Germinal center (tissue), 1 donor: ENCODE results near the gene DPH1.
"Not testable (repeated sequence)": the region's sequence is repeated elsewhere in the genome, so short reads cannot be mapped to it uniquely, and the experiment has no call there.

Source experiments
- DNase-seq: peaks from one replicate; pipeline ENCODE4 v3.0.0; 2012; ENCODE audit warnings: mixed read lengths, low spot score

DPH1 gene

DNA sequence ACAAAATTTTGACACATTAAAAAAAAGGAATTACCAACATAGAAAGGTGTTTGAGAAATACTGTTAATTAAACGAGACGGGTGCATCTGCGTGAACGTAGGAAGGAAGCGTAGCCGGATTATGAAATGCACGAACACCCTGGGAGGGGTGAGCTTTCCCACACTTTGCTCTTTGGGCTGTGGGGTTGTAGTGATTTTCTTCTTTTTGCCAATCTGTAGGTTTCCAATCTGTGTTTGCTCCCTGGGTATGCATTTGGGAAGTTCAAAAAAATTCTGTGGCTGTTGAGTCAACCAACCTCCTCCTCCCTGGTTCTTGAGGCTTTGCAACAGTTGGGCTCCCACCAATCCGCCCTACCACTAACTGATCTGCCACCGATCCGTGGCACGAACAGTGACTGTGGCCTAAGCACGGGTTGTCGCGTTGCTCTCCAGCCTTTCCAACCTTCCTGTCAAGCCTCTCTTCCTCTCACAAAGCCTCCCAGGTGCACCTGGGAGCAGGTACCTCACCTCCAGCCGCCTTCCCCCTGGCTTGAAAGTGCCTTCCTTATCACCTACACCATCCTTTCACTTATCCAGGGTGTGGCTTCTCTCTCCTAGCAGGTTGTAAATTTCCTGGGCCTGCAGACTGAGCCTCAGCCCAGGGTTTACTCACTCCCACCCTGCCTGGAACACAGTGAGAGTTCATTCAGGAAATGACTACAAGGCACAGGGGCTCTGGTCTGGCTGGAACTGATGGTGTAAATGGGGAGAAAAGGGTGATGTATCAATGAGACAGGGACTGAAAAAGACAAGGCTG is 21.4 kb upstream of the DPH1 start:
- DNase-seq = no peak

DNA sequence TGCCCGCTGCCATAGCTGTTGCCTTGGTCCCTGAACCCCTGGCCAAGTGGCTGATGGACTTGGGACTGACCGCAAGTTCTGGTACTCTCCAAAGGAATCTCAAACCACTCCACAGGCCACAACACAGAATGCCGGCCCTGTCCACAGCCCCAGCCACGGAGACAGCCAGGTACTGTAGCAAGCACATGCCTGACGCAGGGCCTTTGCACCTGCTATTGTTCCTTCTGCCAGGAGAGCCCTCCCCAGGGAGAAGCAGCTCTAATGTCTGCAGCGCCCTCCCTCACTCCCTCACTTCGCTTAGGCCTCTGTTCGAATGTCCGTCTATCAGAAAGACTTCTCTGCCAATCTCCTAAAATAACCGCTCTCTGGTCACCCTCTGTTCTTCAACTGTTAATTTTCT is 20.2 kb upstream of the DPH1 start:
- DNase-seq = no peak

DNA sequence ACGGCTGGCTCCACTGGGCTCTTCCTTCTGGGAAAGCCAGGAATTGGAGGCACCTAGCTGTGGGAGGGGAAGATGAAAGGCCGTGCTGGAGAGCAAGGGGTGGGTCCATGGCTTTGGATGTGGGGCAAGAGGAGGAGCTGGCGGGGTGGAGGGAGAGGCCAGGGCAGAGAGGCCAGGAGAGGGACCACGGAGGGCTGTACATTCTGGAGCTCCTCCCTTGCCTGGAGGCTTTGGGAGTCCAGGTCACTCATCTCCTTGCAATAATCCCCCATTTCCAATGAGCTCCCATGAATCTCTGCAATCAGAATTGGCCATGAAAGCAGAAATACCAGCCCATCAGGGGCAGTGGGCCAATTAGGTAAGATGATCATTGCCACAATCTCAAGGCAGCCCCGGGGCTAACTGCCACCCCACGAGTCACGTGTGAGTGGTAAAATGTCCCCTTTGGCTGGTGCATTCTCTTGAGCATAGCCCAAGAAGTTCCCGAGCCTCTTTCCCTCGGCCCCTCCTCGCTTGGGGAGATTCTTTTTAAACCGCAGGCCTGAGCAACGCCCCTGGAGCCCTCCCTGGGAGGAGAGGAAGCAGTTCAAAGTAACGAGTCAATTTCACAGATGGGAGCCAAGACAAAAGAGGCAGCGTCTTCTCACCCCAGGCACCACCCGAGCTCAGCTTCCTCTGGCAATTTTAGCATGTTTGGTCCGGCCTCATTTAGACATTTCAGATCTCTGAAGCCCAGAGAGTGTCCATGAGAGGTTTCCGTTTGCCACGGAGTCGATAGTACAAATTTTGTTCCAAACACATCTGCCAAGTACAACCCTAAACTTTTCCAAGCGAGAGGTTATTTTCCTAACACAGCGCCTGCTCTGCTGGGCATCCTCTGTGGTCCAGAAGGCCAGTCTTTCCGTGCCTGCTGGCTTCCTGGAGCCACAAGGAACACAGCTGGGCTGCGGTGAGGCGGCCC is 18.3 kb upstream of the DPH1 start:
- no peak for DNase-seq

DNA sequence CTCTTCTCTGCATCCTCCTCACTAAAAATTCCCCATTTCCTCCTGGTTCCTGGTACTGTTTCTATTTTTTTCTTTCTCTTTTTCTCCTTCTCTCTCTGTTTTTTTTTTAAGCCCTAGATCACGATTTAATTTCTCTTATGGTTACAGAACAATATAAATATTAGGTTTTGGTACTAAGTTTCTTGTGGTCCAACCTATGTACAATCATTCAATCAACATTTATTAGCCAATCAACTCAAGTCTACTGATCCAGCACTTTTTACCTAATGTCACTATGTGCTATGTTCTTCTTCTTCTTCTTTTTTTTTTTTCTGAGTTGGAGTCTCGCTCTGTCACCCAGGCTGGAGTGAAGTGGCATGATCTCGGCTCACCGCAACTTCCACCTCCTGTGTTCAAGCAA is 17.5 kb upstream of the DPH1 start:
- DNase-seq = no peak

DNA sequence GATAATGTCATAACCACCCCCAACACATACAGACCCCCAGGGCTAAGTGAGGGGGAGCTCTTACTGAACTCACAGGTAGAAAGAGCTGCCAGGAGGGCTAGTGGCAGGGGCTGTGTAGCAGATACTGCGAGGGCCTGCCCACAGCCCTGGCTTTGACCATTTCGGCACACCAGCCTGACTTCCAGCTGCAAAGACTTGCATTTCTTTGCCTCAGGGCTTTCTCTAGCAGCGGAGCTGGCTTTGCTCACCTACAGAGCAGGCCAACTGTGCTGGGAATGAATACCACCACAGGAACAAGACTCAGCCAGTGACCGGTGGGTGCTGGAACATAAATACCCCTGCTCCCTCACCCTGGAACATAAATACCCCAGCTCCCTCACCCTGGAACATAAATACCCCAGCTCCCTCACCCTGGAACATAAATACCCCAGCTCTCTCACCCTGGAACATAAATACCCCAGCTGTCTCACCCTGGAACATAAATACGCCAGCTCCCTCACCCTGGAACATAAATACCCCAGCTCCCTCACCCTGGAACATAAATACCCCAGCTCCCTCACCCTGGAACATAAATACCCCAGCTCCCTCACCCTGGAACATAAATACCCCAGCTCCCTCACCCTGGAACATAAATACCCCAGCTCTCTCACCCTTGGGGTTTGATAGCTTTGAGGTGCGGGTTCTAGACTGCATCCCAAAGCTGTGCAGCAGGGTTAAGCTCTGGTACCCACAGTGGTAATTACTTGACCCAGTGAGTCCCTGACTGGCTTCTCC is 16.5 kb upstream of the DPH1 start:
- not testable (repeated sequence) for DNase-seq

DNA sequence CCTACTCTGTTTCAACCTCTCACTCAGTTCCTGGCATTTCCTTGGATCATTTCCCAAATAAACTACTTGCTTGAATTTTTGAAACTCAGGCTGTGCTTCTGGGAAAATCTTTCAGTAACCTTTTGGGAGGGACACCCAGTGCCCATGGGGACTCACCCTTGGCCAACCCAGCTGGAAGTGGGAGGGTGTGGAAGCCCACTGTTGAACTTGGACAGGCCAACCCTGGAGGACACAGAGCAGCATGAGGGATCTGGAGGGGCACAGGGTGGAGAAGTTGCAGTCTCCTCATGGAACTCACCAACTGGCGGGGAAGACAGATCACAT is 16.0 kb upstream of the DPH1 start:
- DNase-seq = no peak

DNA sequence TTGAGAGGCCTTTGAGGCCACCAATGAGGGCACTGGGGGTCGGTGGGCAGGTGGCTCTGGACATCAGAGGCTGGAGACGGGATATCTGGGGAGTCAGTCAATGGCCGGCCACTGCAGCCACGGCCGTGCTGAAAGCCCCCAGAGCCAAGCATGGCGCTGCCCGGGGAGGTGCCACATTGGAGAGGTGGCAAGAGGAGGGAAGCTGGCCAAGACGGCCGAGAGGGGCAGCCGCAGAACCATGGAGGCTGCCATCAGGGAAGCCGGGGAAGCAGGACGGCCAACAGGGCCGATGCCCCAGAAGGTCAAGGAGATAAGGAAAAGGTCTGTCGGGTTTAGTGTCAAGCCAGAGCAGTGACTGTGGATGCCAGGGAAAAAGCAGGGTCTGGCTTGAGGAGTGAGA is 14.6 kb upstream of the DPH1 start:
- DNase-seq = no peak

DNA sequence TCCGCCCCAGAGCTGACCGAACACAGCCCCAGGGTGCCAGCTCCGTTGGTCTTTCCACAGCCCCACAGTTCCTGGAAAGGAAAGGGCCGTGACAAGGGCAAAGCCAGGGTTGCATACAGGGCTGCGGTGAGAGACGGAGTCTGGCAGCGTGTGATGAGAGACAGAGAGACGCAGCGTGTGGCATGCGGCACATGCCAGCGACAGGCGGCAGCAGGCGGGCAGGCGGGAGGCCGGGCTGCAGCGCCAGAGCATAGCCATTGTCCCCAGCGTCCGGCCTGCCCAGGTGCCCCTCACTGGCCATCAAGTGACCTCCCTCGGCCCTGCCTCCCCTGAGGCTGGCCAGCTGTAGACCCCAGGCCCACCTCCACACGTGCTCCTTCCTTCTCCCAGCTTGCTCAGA is 13.5 kb upstream of the DPH1 start:
- DNase-seq = no peak

DNA sequence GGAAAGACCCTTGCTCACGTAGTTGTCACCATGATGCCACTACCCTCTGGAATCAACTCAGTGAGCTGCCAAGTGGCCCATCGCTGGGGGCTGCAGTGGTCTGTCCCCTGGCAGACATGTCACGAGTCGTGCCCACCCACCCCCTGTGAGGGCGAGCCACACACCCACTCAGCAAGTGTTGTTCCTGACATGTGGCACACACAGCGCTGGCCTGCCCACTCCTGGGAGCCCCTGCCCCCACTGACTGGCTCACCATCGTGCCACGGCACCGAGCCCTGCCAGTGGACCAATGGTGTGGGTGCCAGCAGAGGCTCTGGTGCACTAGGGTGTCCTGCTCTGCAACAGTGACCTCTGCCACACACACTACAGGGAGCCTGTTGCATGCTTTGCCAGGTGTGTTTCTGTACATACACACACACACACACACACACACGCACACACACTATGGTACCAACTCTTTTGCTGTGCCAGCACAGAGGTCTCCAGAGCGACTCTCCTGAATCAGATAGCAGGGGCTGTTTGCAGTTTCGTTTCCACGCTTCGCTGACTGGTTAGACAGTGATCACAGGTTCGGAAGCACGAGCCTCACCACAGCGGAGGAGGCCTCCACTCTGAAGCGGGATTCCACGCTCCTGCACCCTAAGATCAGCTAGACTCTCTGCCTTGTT is 12.5 kb upstream of the DPH1 start:
- no peak for DNase-seq

DNA sequence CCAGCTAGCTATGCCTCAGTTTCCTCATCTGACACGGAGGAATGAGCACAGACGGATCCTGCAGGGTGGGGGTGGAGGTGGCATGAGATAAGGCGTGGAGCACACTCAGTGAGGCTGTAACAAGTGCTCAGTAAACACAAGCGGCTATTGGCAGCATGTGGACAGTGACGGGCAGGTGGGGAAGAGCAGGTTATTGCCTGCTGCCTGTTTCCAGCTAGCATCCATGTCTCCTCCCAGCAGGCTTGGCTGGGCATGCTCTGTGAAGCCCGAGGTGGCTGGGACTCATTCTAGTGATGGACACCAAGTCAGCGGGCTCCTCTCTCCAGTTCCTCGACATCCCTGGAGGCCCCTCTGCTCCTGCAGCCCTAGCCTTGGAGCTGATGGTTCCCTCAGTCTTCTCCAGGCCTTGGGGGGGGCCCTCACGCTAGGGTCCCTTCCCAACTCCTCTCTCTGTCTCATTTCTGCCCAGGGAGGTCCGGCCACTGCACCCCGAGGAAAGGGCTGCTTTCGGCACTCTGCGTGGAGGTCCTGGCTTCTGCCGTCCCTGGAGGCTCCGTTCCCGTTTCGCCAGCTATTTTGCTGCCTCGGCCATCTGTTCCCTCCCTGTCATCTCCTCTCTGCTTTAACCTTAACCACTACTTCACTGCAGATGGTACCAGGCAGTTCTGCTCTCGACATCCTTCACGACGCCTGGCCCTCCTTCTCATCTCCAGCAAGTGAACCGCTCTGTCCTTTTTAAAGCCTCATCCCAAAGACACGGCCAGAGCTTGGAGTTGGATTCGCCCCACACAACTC is 11.0 kb upstream of the DPH1 start:
- DNase-seq = no peak

DNA sequence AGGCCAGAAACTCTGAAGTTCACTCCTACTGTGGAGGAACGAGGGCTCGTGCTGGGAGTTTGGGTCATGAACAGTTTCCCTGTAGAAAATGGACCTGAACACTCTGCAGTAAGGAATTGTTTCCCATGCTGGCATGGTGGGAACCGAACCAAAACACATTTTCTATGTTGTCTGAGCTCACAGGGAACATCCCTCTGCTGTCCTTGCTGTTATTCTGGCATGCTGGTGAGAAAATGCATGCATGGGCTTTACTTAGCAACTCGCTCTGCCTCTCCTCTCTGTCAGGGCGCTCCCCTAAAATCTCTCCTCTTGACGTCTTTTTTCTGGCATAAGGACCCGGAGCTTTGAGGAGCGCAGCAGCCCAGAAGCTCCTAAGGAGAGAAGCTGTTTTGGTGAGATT is 10.2 kb upstream of the DPH1 start:
- no peak for DNase-seq

DNA sequence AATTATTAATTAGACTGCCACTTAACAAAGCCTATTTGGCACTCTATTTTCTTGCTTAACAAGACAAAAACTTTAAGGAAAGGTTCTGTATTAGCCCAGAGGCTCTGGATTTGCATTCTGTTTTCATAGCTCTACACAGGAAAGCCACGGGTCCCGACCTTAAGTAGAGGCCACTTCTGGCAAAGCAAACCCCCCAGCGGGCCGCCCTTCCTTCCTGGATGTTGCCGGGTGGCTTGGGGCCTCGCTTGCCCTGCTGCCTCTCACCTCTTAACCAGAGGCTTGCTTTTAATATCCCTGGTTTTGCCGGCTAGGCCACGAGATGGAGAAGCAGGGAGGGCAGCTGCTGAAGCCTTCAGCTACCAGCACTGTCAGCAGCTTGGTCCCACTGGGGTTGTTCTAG is 9.2 kb upstream of the DPH1 start:
- no peak for DNase-seq

DNA sequence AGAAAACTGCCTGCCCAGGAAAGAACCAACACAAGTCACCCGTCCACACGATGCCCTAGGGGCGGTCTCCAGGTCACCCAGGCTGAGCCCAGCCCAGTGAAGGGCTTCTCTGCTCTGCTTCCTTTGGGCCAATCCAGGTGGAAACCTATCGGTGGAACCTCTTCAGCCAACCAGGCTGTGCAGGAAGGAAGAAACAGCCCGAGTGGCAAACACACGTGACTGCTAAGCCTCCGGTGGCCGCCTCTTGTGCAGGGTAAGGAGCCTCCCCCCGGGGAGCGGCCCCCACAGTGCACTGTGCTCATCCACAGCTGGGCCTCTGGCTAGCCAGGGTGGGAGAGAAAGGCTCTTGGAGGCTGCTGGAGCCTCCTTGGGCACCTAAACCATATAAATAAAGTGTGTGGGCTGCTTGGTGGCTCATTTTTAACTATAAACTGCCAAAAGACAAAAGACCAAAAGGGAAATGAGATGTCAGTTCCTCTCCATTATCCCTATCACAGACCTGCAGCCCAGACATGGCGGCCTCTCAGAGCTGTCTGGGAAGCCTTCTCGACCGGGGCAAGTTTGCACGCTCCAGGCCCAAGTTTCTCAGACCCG is 7.2 kb upstream of the DPH1 start:
- DNase-seq = no peak

DNA sequence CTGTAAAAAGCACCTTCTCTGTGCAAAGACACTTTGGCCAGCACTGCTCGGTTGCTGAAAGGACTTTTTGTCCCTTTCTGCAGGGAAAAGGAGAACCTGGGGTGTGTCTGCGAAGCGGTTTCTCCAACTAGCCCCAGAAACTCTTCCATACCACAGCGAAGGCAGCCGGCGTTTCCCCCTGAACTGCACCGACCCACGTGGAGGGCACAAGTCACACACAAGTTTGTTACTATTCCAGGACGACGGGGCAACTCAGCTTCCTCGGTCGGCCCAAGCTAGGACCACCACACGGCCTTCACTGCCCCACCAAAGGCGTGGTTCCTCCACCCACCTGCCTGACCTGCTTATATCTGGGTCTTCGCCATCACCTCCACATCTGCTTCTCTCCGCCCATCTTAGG is 6.7 kb upstream of the DPH1 start:
- no peak for DNase-seq

DNA sequence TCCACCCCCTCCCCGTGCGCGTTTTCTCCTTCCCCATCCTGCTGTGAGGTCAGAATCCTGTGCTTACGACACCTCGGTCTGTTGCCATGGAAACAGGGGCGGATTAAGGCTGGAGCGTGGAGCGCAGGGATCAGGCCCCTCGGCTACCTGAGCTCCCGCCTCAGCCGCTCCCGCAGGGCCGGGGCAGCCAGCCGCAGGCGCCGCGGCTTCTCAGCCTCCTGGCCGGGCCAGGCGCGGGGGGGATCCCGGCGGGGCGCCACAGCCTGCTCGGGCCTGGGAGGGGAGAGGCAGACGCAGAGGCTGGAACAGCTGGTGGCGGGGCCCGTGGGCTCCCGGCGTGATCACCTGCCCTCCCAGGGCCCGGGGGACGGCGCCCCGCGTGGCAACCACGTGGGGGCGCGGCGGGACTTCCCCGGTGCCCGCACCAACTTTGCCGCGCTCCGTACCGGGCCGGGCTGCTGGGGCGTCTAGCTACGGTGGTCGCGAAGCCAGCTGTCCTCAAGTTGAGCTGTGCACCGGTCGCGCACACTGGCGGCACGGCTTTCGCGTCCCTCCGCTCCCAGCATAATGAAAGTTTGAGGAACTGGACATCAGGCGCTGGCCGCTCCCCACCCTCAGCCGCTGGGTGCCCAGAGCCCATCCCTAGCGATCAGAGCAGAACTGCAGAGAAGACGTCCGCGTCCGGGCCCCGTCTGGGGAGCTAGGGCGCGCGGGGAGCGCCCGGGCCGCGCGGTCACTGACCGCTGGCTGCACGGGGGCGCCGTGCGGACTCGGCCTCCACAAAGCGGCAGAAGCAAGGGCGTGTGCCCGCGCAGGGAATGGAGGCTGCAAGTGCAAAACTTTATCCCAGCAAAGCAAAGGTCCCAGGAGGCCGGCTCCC is 6.0 kb upstream of the DPH1 start:
- DNase-seq = peak; percentile 29

DNA sequence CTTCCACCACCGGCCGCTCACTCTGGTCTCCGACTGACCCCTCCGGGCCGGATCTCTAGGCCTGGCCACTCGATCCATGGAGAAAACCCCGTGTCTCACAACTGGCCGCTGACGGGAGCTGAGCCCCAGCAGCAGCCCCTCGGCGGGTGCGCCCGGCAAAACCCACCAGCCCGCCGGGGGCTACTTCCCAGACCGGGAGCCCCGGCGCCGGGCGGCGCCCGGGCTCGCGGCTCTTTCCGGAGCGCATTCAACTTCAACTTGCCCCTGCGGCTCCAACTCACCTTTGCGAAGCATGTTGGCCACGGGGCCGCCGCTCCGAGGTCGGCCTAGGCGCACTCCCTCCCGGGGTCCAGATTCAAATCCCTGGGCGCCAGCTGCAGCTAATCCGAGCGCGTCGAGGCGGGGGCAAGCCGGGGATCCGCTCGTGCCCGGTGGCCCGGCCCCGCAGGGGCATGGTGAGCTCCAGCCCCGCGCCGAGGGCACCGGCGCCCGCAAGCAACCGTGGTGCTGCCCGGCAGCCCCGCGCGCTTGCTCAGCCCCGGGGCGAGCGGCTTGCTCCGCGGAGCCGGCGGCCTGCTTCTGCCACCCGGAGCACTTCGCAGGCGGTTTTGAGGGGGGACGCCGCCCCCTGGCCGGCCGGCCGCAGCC is 5.3 kb upstream of the DPH1 start:
- DNase-seq = no peak

DNA sequence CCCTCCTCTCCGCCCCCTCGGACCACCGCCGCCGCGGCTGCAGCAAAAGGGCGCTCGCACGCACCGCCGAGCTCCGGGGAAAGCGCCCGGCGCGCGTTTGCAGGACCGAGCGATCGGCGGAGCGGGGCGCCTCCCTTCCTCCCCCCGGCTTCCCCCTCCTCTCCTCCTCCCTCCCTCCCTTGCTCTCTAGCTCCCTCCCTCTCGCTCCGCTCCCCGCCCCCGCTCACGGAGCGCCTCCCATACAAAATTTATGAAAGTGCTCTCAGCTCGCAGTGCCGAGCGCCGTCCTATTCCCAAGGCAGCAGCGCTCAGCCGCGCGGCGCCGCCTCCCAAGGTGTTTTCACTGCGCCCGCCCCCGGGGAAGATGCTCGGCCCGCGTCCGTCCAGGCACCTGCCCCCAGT is 4.7 kb upstream of the DPH1 start, which contains the start of gene RTN4RL1:
Gene RTN4RL1 (minus strand): TSS at position 115 of the 402 bp plus-strand sequence. CDS start 469 bp downstream, outside the sequence.
- DNase-seq = peak; percentile 53

DNA sequence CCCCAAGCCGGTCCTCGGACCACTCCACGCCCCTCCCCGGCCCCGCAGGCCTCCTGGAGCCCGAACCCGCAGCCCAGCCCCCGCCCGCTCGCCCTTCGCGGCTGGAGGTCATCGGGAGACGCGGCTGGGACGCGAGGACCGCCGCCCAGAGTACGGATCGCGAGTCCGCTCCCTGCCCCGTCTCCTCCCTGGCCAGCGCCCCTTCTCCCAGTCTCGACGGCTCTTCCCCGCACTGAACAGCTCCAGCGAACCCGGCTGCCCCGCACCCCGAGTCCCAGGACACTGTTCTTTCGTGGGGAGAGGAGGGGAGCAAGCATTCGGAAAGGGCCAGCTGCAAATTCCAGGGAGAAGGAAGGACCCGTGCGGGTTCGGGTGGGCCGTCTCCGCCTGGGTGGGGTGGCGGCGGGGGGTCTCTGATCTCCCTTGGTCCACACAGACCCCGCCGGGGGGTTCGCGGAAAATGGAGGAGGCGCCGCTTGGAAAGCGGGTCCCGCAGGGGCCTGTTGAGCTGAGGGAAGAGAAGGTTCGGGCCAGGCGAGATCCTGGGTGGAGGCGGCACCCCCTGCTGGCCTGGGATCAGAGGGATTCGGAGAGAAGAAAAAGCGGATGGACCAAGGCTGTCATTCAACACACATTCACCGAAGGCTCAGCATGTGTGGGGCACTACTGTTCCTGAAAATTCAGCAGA is 4.2 kb upstream of the DPH1 start:
- DNase-seq = no peak
